Stimulated activated CD4-positive, alpha-beta T cell treated with anti-CD3 and anti-CD28 coated beads, Interleukin-1b, Interleukin-23, amount 100 ng/mL, for 4 hours (primary cell): ENCODE measurements around the gene KIAA1217.

Experiments
- DNase-seq, 2 donors: peaks; one replicate each; pipeline ENCODE4 v3.0.0-alpha.2; 2020; ENCODE audit warnings: low read depth in 2 of 2

Gene KIAA1217

DNA sequence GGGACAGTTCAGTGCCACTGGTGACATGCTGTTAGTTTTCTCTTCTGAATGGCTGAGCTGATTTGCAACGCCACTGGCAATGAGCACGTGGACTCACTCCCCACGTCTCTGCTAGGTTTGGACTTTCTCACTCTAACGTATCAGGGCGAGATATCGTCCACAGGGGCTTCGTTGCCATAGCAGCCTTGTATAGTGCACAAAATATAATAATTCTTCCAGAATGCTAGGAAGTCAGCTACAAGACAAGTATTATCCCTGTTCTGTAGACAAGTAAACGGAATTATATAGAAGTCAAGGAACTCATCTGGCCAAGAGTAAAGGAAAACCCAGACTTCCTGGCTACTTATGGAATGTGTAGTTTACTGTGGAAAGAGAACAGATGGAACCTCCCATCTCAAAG, 288.0 kb downstream of the KIAA1217 start:
- DNase-seq = no peak

DNA sequence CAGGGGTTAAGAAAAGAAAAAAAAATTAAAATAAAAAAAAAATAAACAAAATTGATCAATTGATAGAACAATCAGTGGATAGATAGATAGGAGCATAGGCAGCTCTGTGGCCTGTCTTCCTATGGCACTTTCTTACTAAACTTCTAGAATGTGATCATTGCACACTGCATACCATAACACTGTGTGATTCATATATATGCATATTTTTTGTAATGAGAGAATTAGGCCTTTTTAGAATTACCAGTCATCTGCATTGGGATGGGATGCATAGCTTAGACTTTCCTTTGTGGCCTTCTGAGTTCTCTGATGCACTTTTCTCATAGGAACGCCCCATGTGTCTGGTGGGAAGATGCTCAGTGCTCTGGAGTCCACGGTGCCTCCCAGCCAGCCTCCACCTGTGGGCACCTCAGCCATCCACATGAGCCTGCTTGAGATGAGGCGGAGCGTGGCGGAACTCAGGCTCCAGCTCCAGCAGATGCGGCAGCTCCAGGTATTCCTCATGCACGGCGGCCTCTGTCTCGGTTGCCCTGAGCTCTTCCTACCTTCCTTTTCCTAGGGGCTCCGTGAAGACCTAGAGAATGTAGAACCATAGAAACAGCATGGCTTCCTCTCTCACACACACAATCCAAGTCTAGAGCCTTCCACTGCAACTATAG, 292.2 kb downstream of the KIAA1217 start:
- DNase-seq = no peak

DNA sequence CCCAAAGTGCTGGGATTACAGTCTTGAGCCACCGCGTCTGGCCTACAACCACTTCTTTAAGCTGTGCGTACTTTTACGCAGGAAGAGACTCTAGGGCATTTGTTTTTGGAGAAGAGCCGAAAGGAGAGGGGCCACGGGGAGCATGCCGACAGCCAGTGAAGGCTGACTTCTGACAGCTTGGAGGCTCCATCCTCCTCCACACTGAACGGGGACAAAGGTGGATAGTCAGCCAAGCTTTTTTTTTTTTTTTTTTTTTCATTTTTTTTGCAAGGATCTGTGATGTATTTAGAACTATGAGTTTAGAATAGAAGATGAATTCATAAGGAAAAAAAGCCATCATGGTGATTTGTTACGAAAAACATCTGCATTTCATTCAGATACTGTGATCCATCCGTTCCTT, 293.1 kb downstream of the KIAA1217 start:
- DNase-seq = no peak

DNA sequence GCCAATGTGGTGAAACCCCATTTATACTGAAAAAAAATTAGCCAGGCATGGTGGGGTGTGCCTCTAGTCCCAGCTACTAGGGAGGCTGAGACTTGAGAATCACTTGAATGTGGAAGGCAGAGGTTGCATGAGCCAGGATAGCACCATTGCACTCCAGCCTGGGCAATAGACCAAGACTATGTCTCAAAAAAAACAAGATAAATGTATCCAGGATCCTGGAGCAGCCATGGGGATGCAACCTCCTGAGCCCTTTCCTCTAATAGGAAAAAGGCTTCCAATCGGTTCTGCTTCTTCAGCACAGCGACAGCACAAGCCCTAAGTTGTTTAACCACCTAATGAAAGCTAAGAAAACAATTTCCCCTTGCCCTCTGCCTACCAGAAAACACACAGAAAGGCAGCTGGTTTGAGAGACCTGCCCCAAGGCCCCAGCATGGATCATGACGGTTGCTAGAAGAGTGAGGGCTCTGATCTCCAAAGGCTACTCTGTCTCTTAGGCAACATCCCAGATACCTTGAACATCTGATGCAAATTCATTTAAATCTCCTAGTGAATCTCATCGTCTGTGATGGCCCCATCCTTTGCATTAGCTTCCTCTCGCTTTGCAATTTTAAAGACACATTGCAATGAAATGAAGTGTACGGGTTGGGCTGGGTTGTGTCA, 294.0 kb downstream of the KIAA1217 start:
- no peak for DNase-seq

DNA sequence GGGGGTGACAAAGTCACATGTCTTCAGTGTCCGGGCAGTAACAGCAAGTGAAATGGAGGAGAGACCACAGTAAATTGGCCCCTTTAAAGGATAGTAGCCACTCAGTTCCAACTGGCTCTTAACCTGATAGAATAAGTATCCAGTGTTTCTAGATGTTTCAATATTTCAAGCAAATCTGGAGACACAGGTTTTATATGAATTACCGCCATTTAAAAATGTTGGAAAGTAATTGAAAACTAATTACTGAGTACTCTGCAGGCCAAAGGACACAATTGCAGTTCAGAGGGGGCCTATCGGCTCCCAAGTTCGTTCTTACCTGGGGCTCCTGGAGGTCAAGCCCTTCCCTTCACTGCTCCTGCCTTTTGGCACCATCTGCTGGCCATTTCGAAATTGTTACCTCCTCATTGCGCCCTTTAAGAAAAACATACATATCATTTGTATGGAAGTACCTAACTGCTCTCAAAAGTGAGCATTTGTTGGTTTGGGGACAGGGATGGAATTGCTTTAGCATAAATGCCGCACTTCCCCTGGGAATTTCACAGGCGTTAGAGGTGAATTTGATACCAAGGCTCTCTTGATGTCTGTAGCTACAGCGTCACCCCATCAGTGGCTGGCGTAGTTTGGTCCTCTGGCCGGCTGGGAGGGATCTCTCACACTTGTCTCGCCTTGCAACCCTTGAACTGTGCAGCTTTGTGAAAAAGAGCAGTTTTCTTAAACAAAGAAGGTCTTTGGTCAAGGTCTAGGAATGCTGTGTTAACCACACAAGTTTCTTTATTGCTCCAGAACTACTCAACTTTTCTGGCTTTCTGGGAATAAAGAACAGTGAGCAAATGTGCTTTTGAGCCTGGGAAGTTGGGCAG, 294.8 kb downstream of the KIAA1217 start:
- no peak for DNase-seq

DNA sequence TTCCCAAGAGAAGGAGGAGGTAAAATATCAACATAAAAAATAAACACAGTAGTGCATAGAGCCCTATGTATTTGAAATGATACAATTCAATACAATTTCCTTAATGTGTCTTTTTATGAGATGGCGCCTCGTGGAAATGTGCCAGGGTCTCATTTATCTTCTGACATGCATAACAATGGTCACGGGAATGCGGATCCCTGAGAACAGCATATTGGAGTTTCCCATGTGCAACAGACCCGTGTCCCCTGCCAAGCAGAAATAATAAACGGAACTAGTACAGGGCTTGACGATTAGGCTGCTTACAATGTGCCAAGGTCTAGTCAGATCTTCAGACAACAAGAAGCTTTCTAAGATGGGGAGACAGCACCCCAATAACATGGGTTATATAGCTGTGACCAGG, 296.8 kb downstream of the KIAA1217 start:
- no peak for DNase-seq

DNA sequence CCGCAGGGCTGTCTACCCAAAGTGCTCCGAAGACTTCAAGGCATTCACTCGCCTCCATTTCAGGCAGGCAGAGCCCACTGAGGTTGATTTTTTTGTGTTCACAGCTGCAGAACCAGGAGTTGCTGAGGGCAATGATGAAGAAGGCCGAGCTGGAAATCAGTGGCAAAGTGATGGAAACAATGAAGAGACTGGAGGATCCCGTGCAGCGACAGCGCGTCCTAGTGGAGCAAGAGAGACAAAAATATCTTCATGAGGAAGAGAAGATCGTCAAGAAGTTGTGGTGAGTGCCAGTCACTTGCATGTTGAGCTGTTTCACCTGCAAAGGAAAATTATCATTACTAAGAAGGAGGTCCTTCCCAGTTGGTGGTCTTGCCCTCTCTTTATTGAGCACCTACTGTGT, 304.2 kb downstream of the KIAA1217 start:
- DNase-seq = no peak

DNA sequence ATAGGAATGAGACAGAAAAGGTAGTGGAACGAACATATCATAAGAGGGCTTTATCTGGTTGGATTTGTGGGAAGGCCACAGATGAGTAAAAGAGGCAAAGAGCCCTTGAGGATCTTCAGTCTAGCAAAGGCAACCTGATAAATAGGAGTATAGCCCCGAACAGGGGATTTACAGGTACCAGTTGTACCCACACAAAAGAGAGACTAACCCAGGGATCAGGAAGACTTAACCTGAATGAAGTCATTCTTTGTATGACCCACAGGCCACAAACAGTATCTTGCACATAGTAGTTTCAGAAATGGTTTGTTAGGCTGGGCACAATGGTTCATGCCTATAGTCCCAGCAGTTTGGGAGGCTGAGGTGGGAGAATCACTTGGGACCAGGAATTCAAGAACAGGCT, 306.5 kb downstream of the KIAA1217 start:
- no peak for DNase-seq

DNA sequence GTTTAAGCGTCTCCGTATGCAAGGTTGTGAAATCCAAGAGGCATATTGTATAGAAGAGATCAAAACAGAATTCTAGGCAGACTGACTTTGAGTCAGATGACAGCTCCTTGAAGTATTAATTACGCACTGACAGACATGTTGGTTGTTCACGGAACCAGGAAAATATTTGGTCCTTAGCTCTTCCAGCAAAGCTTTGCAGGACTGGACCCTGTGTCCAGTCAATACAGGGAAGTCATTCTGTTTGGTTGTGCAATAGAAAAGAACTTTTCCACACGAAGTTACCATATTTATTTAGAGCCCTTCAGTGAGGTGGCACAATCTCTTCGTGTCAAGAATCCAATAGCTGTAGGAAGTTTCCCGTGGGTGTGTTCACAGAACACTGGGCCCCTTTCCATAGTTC, 309.5 kb downstream of the KIAA1217 start:
- DNase-seq = no peak

DNA sequence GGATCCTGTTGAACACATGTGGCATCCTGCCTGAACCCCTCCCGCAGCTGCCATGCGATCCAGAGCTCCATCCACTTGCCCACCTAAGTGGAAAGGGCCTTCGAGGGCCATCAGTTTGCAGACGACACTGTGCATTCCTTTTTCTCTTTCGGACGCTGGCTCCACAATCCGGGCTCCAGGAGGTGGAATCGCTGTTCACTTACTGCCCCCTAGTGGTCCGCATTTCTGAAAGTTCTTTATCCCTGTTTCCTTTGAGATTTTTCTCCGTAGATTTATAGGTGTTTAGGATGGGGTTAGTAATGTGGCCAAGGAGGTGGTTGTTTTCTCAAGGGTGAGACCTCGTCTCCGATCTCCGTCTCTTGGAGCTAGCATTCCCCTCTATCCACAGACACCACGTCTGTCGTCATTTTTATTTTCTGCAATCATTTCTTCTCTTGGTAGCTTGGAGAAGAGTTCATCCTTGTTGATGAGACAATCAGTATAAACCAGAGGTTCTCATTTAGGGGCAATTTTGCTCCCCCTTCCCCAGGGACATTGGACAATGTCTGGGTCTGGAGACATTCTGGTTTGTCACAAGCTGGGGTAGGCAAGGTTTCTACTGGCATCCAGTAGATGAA, 310.2 kb downstream of the KIAA1217 start:
- no peak for DNase-seq

DNA sequence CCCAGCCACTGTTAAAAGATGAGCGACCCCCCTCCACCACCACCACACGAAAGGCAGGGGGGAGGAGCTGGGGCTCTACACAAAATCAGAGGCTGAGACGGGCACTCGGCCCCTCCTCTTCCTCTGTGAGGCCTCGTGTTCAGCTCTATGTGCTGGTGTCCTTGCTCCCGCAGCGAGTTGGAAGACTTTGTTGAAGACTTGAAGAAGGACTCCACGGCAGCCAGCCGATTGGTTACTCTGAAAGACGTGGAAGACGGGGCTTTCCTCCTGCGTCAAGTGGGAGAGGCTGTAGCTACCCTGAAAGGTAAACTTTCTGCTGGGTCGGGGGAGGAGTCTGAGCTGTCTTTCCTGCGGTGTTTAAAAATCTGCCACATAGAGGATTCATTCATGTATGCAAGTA, 311.0 kb downstream of the KIAA1217 start:
- DNase-seq = no peak

DNA sequence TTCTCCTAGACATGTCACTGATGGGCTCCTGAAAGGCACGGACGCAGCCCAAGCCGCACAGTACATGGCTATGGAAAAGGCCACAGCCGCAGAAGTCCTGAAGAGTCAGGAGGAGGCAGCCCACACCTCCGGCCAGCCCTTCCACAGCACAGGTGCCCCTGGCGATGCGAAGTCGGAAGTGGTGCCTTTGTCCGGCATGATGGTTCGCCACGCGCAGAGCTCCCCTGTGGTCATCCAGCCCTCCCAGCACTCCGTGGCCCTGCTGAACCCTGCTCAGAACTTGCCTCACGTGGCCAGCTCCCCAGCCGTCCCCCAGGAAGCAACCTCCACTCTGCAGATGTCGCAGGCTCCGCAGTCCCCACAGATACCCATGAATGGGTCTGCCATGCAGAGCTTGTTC, 315.4 kb downstream of the KIAA1217 start:
- DNase-seq = no peak

DNA sequence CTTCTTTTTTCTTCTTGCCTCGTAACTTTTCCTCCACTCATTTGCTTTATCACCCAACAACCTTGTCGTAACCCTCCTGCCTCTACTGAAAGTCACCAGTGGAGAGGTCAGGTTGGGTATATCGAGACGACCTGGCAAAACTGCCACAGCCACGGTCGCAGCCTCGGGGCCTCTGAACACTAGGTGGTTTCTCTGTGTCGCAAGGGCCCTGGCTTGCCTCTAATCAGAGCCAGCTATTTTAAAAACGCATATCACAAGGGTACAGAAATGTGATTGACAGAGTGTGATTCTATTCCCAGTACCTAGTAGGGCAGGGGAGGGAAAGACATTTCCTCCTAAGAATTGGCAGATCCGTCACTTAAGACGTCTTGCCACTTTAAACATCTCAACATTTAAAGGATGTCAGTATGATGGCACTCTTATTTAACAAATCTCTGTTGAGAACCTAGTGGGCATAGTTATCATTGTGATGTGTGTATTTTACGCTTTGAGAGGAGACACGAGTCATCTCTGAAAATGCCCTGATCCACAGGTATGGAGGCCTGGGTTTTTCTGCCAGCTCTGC, 317.2 kb downstream of the KIAA1217 start:
- DNase-seq = no peak

DNA sequence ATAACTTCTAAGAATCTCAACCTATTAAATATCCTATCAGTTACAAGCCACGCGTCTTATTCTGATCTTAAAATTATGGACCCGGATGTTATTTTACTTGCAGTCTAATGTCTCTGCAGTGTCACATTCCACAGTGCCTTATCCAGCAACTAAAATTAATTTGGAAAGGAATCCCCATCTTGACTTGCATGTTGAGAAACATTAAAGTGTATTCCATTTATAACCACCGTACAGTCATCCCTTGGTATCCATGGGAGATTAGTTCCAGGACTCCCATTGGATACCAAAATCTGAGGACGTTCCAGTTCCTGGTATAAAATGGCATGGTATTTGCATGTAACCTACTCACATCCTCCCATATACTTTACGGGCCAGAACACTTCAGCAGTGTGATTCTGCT, 320.0 kb downstream of the KIAA1217 start:
- no peak for DNase-seq

DNA sequence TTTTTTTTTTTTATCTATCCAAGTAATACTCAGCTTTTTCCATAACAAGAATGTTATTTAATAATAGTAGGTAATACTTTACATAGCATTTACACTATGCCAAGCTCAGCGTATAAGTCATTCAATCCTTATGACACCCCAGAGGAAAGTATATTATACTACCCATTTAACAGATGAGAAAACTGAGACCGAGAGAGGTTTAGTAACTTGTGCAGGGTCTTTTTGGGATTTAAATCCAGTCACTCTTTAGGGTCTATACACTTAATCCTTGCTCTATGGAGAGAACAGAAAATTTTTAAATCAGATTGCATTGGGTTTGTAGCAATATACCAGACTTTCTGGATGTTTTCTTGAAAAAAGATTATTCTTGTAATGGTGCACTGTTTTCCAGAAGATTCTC, 322.5 kb downstream of the KIAA1217 start:
- no peak for DNase-seq

DNA sequence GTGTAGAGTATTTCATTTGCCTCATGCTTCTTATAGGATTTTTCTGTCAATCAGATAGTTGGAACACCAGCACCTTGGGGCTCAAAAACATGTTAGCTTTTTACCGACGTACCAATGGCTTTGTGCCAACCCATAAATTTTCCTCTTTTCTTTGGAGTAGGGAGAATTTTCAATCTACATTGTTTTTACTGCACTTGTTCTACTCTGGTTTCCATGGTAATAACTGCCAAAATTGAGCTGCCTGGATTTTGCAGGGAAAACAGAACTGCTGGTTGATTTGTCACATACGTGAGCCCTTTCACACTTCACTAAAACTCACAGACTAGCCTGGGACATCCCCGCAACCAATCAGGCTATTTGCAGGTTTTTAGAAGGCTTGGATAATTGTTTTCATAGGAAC, 325.0 kb downstream of the KIAA1217 start:
- no peak for DNase-seq

DNA sequence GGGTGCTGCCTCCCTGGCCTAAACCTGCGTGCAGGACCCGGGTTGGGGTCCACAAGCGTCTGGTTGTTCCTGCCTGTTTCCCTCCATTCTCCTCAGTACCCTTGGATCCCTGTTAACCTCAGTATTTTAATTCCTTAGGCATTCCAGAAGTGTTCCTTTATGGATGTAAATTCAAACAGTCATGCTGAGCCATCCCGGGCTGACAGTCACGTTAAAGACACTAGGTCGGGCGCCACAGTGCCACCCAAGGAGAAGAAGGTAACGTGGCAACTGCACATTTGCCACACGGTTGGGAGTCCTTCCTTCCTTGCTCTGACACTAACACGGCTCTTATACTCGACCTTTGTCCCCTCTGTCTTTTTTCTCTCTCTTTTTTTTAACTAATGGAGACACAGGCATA, 327.7 kb downstream of the KIAA1217 start:
- DNase-seq = no peak

DNA sequence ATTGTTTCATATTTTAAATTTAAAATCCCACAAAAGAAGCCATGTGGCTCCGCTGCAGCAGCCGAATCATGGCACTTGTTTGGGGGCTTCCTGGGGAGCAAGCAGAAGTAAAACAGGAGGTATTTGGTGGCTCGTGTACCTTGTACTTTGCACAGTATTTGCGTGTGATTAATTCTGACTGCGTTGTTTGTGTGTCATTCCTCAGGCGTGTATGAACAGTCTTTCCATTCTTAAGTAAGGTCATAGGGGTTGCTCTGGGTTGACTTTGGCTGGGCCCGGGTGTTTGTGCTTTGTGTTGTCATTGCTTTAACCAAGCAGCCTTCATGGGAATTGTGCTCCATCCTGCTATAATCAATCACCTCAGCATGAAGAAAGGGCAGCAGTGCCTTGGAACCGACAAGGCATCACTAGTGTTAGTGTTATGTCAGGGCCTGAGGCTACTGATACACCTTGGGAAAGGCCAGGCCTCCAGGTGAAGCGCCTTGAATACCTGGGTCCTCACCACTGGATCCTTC, 332.4 kb downstream of the KIAA1217 start:
- no peak for DNase-seq

DNA sequence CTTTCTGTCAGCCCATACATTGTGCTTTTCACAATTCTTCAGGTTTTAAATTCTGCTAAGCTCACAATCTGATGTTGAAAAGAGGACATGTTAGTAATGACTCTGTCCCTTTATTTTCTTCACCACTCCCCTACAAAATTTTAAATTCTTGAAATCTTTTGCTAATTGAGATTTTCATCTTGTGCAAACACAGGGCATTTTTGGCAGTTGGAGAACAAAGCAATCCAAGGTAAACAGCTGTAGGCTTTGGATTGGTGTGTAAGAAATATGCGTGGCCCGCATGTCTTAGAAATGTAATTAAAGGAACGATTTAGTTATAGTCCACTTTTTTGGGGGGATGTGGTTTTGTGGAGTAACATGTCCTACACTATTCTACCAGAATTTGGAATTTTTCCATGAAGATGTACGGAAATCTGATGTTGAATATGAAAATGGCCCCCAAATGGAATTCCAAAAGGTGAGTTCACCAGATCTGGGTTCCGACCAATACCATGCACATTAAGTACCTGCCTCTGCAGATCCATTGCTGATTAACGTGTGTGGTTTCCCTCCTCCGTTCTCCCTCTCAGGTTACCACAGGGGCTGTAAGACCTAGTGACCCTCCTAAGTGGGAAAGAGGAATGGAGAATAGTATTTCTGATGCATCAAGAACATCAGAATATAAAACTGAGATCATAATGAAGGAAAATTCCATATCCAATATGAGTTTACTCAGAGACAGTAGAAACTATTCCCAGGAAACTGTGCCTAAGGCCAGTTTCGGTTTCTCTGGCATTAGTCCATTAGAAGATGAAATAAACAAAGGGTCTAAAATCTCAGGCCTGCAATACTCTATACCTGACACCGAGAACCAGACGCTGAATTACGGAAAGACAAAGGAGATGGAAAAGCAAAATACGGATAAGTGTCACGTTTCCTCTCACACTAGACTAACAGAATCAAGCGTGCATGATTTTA, 333.7 kb downstream of the KIAA1217 start:
- no peak for DNase-seq

DNA sequence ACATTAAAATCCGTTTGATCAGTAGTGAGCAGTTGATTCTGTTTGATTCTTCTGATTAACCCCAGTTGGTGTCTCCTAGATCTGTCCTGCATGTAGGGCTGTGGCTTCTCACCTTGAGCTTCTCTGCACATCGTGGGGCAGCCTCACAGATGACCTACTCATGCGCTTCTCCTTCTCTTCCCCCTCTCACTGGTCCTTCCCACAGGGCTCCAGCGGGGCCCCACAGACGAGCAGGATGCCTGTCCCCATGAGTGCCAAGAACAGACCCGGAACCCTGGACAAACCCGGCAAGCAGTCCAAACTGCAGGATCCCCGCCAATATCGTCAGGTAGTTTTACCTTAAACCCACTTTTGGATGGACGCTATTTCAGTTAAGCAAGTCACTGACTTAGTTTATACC, 335.8 kb downstream of the KIAA1217 start:
- DNase-seq = no peak

DNA sequence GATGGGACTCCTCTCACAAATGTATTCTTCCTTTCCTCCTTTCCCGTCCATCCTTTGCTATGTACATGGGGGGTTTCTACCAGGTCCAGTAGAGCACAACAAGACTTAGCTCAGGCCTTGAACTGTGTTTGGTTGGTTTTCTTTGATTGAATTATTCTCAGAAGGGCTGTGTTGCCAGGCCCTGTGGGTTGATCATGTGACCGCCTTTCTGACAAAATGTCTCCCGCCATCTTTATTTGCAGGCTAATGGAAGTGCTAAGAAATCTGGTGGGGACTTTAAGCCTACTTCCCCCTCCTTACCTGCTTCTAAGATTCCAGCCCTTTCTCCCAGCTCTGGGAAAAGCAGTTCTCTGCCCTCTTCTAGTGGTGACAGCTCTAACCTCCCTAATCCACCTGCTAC, 336.6 kb downstream of the KIAA1217 start:
- DNase-seq = no peak
